ENCODE data around the gene DKC1.

DKC1 gene

DNA sequence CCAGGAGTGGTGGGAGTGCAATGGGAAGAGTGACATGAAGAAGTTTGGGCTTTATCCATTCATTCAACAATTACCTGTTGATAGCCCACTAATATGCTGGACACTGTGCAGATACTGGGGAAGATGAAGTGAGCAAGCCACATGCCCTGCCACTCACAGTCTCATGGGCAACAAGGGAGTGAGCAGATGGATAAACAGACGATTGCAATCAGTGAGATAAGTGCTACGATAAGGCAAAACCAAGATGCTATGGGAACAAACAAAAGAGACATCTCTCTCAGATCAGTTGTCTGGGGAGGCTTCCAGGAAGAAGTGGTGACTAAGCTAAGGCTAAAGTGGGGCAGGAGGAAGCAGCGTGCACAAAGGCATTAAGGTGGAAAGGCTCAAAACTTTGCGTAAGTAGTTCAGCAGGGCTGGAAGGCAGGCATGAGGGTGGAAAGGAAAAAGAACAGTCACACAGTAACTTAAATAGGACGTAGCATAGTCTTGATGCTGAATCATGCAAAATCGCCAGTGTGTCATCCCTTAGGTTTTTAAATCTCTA lies 43.5 kb upstream of the DKC1 start:
- H3K27me3 ChIP-seq (ENCODE audit: insufficient read depth, low read depth, severe bottlenecking), result peaks cover 2% of the 10 kb centered on the region
- H3K36me3 ChIP-seq, result no peaks in the 10 kb centered on the region
- no peaks in the 10 kb centered on the region for H3K9me3 ChIP-seq (ENCODE audit: severe bottlenecking)
- TF ChIP-seq, protein P1, sequence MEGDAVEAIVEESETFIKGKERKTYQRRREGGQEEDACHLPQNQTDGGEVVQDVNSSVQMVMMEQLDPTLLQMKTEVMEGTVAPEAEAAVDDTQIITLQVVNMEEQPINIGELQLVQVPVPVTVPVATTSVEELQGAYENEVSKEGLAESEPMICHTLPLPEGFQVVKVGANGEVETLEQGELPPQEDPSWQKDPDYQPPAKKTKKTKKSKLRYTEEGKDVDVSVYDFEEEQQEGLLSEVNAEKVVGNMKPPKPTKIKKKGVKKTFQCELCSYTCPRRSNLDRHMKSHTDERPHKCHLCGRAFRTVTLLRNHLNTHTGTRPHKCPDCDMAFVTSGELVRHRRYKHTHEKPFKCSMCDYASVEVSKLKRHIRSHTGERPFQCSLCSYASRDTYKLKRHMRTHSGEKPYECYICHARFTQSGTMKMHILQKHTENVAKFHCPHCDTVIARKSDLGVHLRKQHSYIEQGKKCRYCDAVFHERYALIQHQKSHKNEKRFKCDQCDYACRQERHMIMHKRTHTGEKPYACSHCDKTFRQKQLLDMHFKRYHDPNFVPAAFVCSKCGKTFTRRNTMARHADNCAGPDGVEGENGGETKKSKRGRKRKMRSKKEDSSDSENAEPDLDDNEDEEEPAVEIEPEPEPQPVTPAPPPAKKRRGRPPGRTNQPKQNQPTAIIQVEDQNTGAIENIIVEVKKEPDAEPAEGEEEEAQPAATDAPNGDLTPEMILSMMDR (IDR thresholded peaks at IDR 0.05; ENCODE audit: low read depth, low read length), result no peak
- no peak overlapping the region for H3K27ac ChIP-seq
- DNase-seq, result no peak
- no peak overlapping the region for H3K4me3 ChIP-seq (ENCODE audit: low read depth, low read length)

DNA sequence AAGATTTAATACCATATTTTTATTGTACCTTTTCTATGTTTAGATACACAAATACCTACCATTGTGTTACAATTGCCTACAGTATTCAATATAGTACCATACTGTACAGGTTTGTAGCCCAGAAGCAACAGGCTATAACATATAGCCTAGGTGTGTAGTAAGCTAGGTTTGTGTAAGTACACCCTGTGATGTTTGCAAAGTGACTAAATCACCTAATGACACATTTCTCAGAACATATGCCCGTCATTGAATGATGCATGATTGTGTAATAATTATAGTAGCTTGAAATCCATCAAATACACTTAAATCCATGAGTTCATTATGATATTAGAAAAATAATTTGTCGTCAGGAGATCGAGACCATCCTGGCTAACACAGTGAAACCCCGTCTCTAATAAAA lies 42.6 kb upstream of the DKC1 start:
- no peak overlapping the region for H3K4me3 ChIP-seq (ENCODE audit: low read depth, low read length)
- no peak for DNase-seq
- H3K27me3 ChIP-seq (ENCODE audit: insufficient read depth, low read depth, severe bottlenecking), result no peaks in the 10 kb centered on the region
- TF ChIP-seq, protein P1 (IDR thresholded peaks at IDR 0.05; ENCODE audit: low read depth, low read length), result no peak
- H3K36me3 ChIP-seq, result no peaks in the 10 kb centered on the region
- no peak overlapping the region for H3K27ac ChIP-seq
- no peaks in the 10 kb centered on the region for H3K9me3 ChIP-seq (ENCODE audit: severe bottlenecking)

GRCh38 chrX:154721155-154721554 lies 41.5 kb upstream of the DKC1 start:
- Histone ChIP-seq H3K27ac (no peak overlapping the region), H3K9me3 (ENCODE audit: severe bottlenecking) (no peaks in the 10 kb centered on the region), H3K4me3 (ENCODE audit: low read depth, low read length) (no peak overlapping the region), H3K27me3 (ENCODE audit: insufficient read depth, low read depth, severe bottlenecking) (no peaks in the 10 kb centered on the region), H3K36me3 (no peaks in the 10 kb centered on the region)
- no peak for DNase-seq
- TF ChIP-seq, protein P1 (IDR thresholded peaks at IDR 0.05; ENCODE audit: low read depth, low read length), result no peak

- no peak overlapping the region for H3K27ac ChIP-seq
- H3K36me3 ChIP-seq, result no peaks in the 10 kb centered on the region
- H3K27me3 ChIP-seq (ENCODE audit: insufficient read depth, low read depth, severe bottlenecking), result no peaks in the 10 kb centered on the region
- no peak for DNase-seq
- H3K4me3 ChIP-seq (ENCODE audit: low read depth, low read length), result no peak overlapping the region
- TF ChIP-seq, protein P1 (IDR thresholded peaks at IDR 0.05; ENCODE audit: low read depth, low read length), result no peak
- H3K9me3 ChIP-seq (ENCODE audit: severe bottlenecking), result no peaks in the 10 kb centered on the region
These were observed 37.5 kb upstream of the DKC1 start for GRCh38 chrX:154724993-154725756.

DNA sequence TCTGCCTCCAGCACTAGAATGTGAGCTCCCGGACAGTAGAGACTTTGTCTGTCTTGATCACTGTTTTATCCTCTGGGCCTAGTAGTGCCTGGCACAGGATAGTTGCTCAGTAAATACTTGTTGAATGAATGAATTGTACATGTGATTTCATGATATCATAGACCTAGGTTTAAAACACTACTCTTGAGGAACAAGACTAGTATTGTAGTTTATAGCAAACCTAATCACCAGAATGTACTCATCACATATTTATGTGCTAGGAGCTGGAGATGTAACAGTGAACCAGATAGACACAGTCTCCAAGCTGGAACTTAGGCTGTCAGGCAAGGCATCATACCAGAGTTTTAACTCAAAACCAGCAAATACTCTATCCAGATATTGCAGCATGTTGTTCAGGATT lies 35.2 kb upstream of the DKC1 start:
- Histone ChIP-seq H3K27ac (no peak overlapping the region), H3K27me3 (ENCODE audit: insufficient read depth, low read depth, severe bottlenecking) (no peaks in the 10 kb centered on the region), H3K9me3 (ENCODE audit: severe bottlenecking) (no peaks in the 10 kb centered on the region), H3K36me3 (no peaks in the 10 kb centered on the region), H3K4me3 (ENCODE audit: low read depth, low read length) (no peak overlapping the region)
- TF ChIP-seq, protein P1 (IDR thresholded peaks at IDR 0.05; ENCODE audit: low read depth, low read length), result no peak
- DNase-seq, result no peak

All from WERI-Rb-1 (cell line).